Measurements from ENCODE around the gene NINJ1. TPM values are rescaled to one million over a fixed set of nuclear protein-coding genes. Genes with fewer than 3 reads are reported as not detected.

The NINJ1 gene
- total and polyA plus RNA-seq, 2 of the 8 experiments (the other 6 are each of a cell fraction or from before 2014, with no cell fraction given), result 28.2 to 65.6 TPM

- no peak for TF ChIP-seq POU5F1 (IDR thresholded peaks at IDR 0.05; ENCODE audit: low read depth, low read length)
Measured at GRCh38 chr9:93096131-93096802, 37.8 kb downstream of the NINJ1 start, which contains the start of gene CARD19 (continued).

Data from H1 (cell line).